Endothelial cell of umbilical vein (primary cell): ENCODE measurements around the gene KCNJ6. TPM values are rescaled to one million over a fixed set of nuclear protein-coding genes. Genes with fewer than 3 reads are reported as not detected.

Experiments
- BruUV-seq: library from RNA; stranded (reverse); fragments of 400-500 nt; replicated peaks from 2 replicates; lab custom pipeline; 2021; lab: Mats Ljungman, UMichigan
- CTCF ChIA-PET: fragments of 300-600, 350-600 bp; sonication (Branson Sonifier 250); formaldehyde crosslinking; loops from one replicate; lab custom pipeline; 2021; ENCODE audit warnings: antibody characterized with exemption, inconsistent platforms; lab: Charles Lee
- POLR2A ChIA-PET: fragments of 300-600, 350-600 bp; sonication (Branson Sonifier 250); formaldehyde crosslinking; loops from one replicate; lab custom pipeline; 2021; ENCODE audit warnings: antibody characterized with exemption, inconsistent platforms; lab: Charles Lee
- DNase-seq: peaks from one replicate; pipeline ENCODE4 v3.0.0-alpha.2; 2011; ENCODE audit warnings: low read depth, low spot score
- FAIRE-seq: peaks from 2 replicates; lab custom pipeline; 2011; peaks lifted over from hg19 to GRCh38; lab: Jason Lieb, UNC
- H2AFZ ChIP-seq: 2 replicates; pipeline ENCODE4 v1.6.0; 2012; ENCODE audit warnings: low read depth, low read length, control low read depth, inconsistent platforms
- H3K27ac ChIP-seq: 2 replicates; pipeline ENCODE4 v1.5.1; 2011; ENCODE audit warnings: low read depth, mild to moderate bottlenecking, control low read depth, low read length, moderate library complexity; ENCODE audit not compliant: insufficient read depth
- H3K27me3 ChIP-seq, 2 experiments: 2 replicates each; pipeline versions ENCODE4 v1.6.0 to v1.6.1; 2011; ENCODE audit warnings: low read length in 2 of 2, mixed read lengths in 1 of 2; ENCODE audit not compliant: control insufficient read depth in 2 of 2, insufficient read depth in 2 of 2
- H3K36me3 ChIP-seq, 2 experiments: 2 replicates in 1 of 2; 3 replicates in 1 of 2; pipeline ENCODE4 v1.5.1; 2011; ENCODE audit warnings: low read length in 2 of 2, mild to moderate bottlenecking in 1 of 2, moderate library complexity in 1 of 2; ENCODE audit not compliant: control insufficient read depth in 2 of 2, insufficient read depth in 2 of 2; ENCODE audit errors: extremely low read depth in 1 of 2
- H3K4me1 ChIP-seq: 3 replicates; pipeline ENCODE4 v1.5.1; 2011; ENCODE audit warnings: mild to moderate bottlenecking, low read length; ENCODE audit not compliant: control insufficient read depth, insufficient read depth; ENCODE audit errors: extremely low read depth
- H3K4me2 ChIP-seq: 2 replicates; pipeline ENCODE4 v1.6.1; 2011; ENCODE audit warnings: low read length, control low read depth, mixed read lengths; ENCODE audit not compliant: insufficient read depth
- H3K4me3 ChIP-seq, 3 experiments: fragments of 200-600 bp in 1 of 3; sonication (generic), shearing (Covaris generic) in 1 of 3; replicated peaks in 1 of 3; 2 replicates each; pipeline ENCODE4 v1.5.1; 2011 to 2016; ENCODE audit warnings: control low read depth in 3 of 3, low read length in 3 of 3, mild to moderate bottlenecking in 2 of 3, inconsistent platforms in 1 of 3, low read depth in 1 of 3, moderate library complexity in 1 of 3; ENCODE audit not compliant: insufficient read depth in 1 of 3
- H3K79me2 ChIP-seq: 2 replicates; pipeline ENCODE4 v1.6.0; 2012; ENCODE audit warnings: low read length, inconsistent platforms; ENCODE audit not compliant: control insufficient read depth, insufficient read depth
- H3K9ac ChIP-seq: replicated peaks from 2 replicates; pipeline ENCODE3; 2011; ENCODE audit warnings: low read length, control low read depth; ENCODE audit not compliant: insufficient read depth; ENCODE audit errors: extremely low read depth
- H3K9me1 ChIP-seq: replicated peaks from 3 replicates; pipeline ENCODE4 v1.6.0; 2011; ENCODE audit warnings: mild to moderate bottlenecking, low read length; ENCODE audit not compliant: control insufficient read depth, insufficient read depth; ENCODE audit errors: extremely low read depth
- H3K9me3 ChIP-seq: replicated peaks from 2 replicates; pipeline ENCODE4 v1.5.1; 2012; ENCODE audit warnings: low read length, inconsistent platforms; ENCODE audit not compliant: control insufficient read depth, insufficient read depth
- H4K20me1 ChIP-seq: replicated peaks from 2 replicates; pipeline ENCODE3; 2011; ENCODE audit warnings: mild to moderate bottlenecking, low read length; ENCODE audit not compliant: control insufficient read depth, insufficient read depth; ENCODE audit errors: extremely low read depth
- CTCF ChIP-seq, 2 donors: IDR thresholded peaks; 1 replicate in 1 of 2; 2 replicates in 1 of 2; pipeline ENCODE4 v1.5.1; 2011; ENCODE audit warnings: low read length in 2 of 2, mild to moderate bottlenecking in 2 of 2, moderate library complexity in 2 of 2, control low read depth in 1 of 2, inconsistent platforms in 1 of 2, low read depth in 1 of 2; ENCODE audit not compliant: insufficient read depth in 1 of 2; ENCODE audit errors: extremely low read depth in 1 of 2
- EZH2 ChIP-seq: IDR thresholded peaks from 2 replicates; pipeline ENCODE4 v1.6.1; 2012; ENCODE audit warnings: borderline replicate concordance, low read depth, mild to moderate bottlenecking, moderate library complexity, low read length, inconsistent platforms; ENCODE audit not compliant: severe bottlenecking
- FOS ChIP-seq: IDR thresholded peaks from 2 replicates; pipeline ENCODE4 v1.6.1; 2011; ENCODE audit warnings: mild to moderate bottlenecking, low read length, moderate library complexity, borderline replicate concordance; ENCODE audit not compliant: insufficient read depth
- GATA2 ChIP-seq: IDR thresholded peaks from 2 replicates; pipeline ENCODE4 v1.7.0; 2011; ENCODE audit warnings: low read depth, mild to moderate bottlenecking, moderate library complexity, mixed read lengths, low read length; ENCODE audit not compliant: insufficient read length, insufficient read depth
- JUN ChIP-seq: IDR thresholded peaks from 2 replicates; pipeline ENCODE4 v1.6.1; 2011; ENCODE audit warnings: borderline replicate concordance, low read depth; ENCODE audit not compliant: insufficient read length, insufficient read depth
- MYC ChIP-seq: IDR thresholded peaks from one replicate; pipeline ENCODE4 v1.6.1; 2011; ENCODE audit warnings: mild to moderate bottlenecking, low read depth, low read length
- POLR2A ChIP-seq: IDR thresholded peaks from 2 replicates; pipeline ENCODE4 v1.6.1; 2012; ENCODE audit warnings: low read depth, mild to moderate bottlenecking, control low read depth, low read length
- POLR2AphosphoS5 ChIP-seq: IDR thresholded peaks from 2 replicates; pipeline ENCODE4 v1.6.1; 2012; ENCODE audit warnings: low read depth, mild to moderate bottlenecking, control low read depth, low read length, moderate library complexity; ENCODE audit not compliant: insufficient read depth
- dilution Hi-C: fragments of 300-500 bp; cut with MboI; formaldehyde crosslinking; loops from one replicate; pipeline ENCODE4 v1.15.0; 2019; ENCODE audit warnings: low sequenced_read_pairs; ENCODE audit not compliant: extremely low pct_ligation_motif_present
- intact Hi-C: fragments of 100-400 bp; cut with micrococcal nuclease; formaldehyde crosslinking; loops from one replicate; pipeline ENCODE4 v1.10.0; 2022
- polyA plus RNA-seq, 4 experiments: library from polyadenylated mRNA; depleted of rRNA in 3 of 4; stranded (reverse) in 3 of 4; unstranded in 1 of 4; fragments of >200 nt; gene quantifications; 2 replicates each; pipeline versions ENCODE4 v1.2.1 to v1.2.3, GENCODE V29; 2011 to 2012; ENCODE audit warnings: missing spikeins in 1 of 4
- total RNA-seq: library from RNA; stranded (reverse); gene quantifications from 2 replicates; pipeline ENCODE4 v1.2.3, GENCODE V29; 2021
- TF ChIP-seq, protein P1 (sequence below): IDR thresholded peaks from 2 replicates; pipeline ENCODE4 v1.6.1; 2011; ENCODE audit not compliant: insufficient read depth, insufficient read length

Gene KCNJ6
- total and polyA plus RNA-seq, 2 donors (not counting 3 experiments of a cell fraction or from before 2014, with no cell fraction given), result not detected

DNA sequence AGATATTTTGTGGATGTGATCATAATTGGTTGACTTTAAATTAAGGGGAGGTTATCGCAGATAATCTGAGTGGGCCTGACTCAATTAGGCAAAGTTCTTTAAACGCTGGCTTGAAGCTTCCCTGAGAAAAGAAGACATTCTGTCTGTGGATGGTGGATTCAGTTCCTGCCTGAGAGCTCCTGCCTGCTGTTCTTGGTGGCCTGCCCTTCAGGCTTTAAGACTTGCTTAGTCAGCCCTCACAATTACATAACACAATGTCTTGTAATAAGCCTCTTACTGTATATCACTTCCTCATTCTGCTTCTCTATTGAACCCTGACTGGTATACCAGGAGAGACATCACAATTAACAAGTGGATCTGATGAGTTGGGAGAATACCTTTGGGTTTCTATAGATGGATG is 50.2 kb downstream of the KCNJ6 start:
- Histone ChIP-seq H3K36me3 (no peaks in the 10 kb centered on the region), H3K79me2 (no peaks in the 10 kb centered on the region), H3K9me3 (no peaks in the 10 kb centered on the region), H3K4me1 (no peaks in the 10 kb centered on the region), H2AFZ (no peak overlapping the region), H3K27me3 (peaks cover 0 to 5% of the 10 kb centered on the region in 2 experiments), H3K9ac (no peak overlapping the region), H3K9me1 (no peaks in the 10 kb centered on the region), H3K4me3 (no peak overlapping the region), H3K4me2 (no peak overlapping the region), H4K20me1 (no peaks in the 10 kb centered on the region), H3K27ac (no peak overlapping the region)
- CTCF ChIA-PET, result interaction anchor here (1.3 kb wide), 1 partner anchor 10 kb away, joined by 3 read pairs; no protein-coding TSS in a partner anchor
- intact Hi-C loops, result no loop called here
- BruUV-seq, result no TSS peak
- no peak for DNase-seq
- POLR2A ChIA-PET, result no interaction called here
- FAIRE-seq, result no peak
- TF ChIP-seq POLR2AphosphoS5 (no peak), CTCF (IDR thresholded peaks at IDR 0.05; ENCODE audit: extremely low read depth in 1 of 2, insufficient read depth in 1 of 2, low read depth in 1 of 2, low read length in 2 of 2) (no peak), EZH2 (no peak), FOS (no peak), JUN (no peak), POLR2A (no peak), GATA2 (no peak), MYC (no peak)
- TF ChIP-seq, protein P1, sequence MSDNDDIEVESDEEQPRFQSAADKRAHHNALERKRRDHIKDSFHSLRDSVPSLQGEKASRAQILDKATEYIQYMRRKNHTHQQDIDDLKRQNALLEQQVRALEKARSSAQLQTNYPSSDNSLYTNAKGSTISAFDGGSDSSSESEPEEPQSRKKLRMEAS, result no peak
- dilution Hi-C loops, result no loop called here
